GM23338 (cell line): Measurements from ENCODE around the gene CYB561D2.

ENCODE experiments used
- CREB1 ChIP-seq: fragments of 250-450 bp; sonication (Bioruptor Pico); IDR thresholded peaks from 2 replicates; pipeline ENCODE4 v1.5.0; 2020; ENCODE audit warnings: low read depth, mild to moderate bottlenecking, moderate library complexity
- CTCF ChIP-seq, 2 experiments: fragments of 200-600 bp in 1 of 2; sonication (generic) in 1 of 2; conservative IDR thresholded peaks; 2 replicates each; pipeline versions ENCODE4 v1.5.1 to v1.6.1; 2016 to 2017; ENCODE audit warnings: antibody characterized with exemption in 2 of 2, low read depth in 2 of 2, mild to moderate bottlenecking in 2 of 2, moderate library complexity in 1 of 2
- EZH2 ChIP-seq: fragments of 200-600 bp; sonication (generic); IDR thresholded peaks from one replicate; pipeline ENCODE4 v1.8.0; 2017; ENCODE audit warnings: antibody characterized with exemption, mild to moderate bottlenecking, low read depth; ENCODE audit not compliant: unreplicated experiment
- EZH2phosphoT487 ChIP-seq: fragments of 200-600 bp; sonication (generic); IDR thresholded peaks from one replicate; pipeline ENCODE4 v1.8.1; 2018; ENCODE audit warnings: antibody characterized with exemption; ENCODE audit not compliant: unreplicated experiment
- JUNB ChIP-seq: IDR thresholded peaks from one replicate; pipeline ENCODE4 v1.6.1; 2016; ENCODE audit warnings: antibody characterized with exemption; ENCODE audit not compliant: unreplicated experiment
- NANOG ChIP-seq: IDR thresholded peaks from 2 replicates; pipeline ENCODE4 v1.6.1; 2016; ENCODE audit warnings: antibody characterized with exemption, borderline replicate concordance
- POLR2AphosphoS5 ChIP-seq: IDR thresholded peaks from 2 replicates; pipeline ENCODE4 v1.6.1; 2016; ENCODE audit warnings: antibody characterized with exemption, low read depth
- REST ChIP-seq: IDR thresholded peaks from one replicate; pipeline ENCODE4 v1.6.1; 2018; ENCODE audit warnings: antibody characterized with exemption; ENCODE audit not compliant: unreplicated experiment
- STAT1 ChIP-seq: IDR thresholded peaks from one replicate; pipeline ENCODE4 v1.6.1; 2016; ENCODE audit warnings: antibody characterized with exemption; ENCODE audit not compliant: unreplicated experiment
- ZNF114 ChIP-seq: fragments of 250-450 bp; sonication (Bioruptor Pico); IDR thresholded peaks from 2 replicates; pipeline ENCODE4 v1.5.0; 2020; ENCODE audit warnings: mild to moderate bottlenecking, moderate library complexity
- ZNF331 ChIP-seq: fragments of 250-450 bp; sonication (Bioruptor Pico); IDR thresholded peaks from 2 replicates; pipeline ENCODE4 v1.5.0; 2020; ENCODE audit warnings: low read depth, mild to moderate bottlenecking, moderate library complexity

- TF ChIP-seq REST (no peak), CTCF (conservative IDR thresholded peaks at IDR 0.05; ENCODE audit: low read depth in 2 of 2) (no peak), POLR2AphosphoS5 (no peak), EZH2phosphoT487 (no peak), EZH2 (no peak), CREB1 (CRISPR knock-in tag) (no peak), STAT1 (no peak), JUNB (no peak), ZNF114 (CRISPR knock-in tag) (no peak), NANOG (no peak), ZNF331 (CRISPR knock-in tag) (no peak)
These were observed 35.8 kb upstream of the CYB561D2 start for GRCh38 chr3:50314816-50315215.
